GM11168 (cell line): ENCODE results near the gene VOPP1.
"Not testable (repeated sequence)": the region's sequence is repeated elsewhere in the genome, so short reads cannot be mapped to it uniquely, and the experiment has no call there.

ENCODE experiments used
- in situ Hi-C: fragments of 300-500 bp; cut with MboI; formaldehyde crosslinking; loops from one replicate; pipeline ENCODE4 v1.12.0; 2022; ENCODE audit warnings: low sequenced_read_pairs; ENCODE audit not compliant: unreplicated experiment

VOPP1 gene, protein sequence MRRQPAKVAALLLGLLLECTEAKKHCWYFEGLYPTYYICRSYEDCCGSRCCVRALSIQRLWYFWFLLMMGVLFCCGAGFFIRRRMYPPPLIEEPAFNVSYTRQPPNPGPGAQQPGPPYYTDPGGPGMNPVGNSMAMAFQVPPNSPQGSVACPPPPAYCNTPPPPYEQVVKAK

DNA sequence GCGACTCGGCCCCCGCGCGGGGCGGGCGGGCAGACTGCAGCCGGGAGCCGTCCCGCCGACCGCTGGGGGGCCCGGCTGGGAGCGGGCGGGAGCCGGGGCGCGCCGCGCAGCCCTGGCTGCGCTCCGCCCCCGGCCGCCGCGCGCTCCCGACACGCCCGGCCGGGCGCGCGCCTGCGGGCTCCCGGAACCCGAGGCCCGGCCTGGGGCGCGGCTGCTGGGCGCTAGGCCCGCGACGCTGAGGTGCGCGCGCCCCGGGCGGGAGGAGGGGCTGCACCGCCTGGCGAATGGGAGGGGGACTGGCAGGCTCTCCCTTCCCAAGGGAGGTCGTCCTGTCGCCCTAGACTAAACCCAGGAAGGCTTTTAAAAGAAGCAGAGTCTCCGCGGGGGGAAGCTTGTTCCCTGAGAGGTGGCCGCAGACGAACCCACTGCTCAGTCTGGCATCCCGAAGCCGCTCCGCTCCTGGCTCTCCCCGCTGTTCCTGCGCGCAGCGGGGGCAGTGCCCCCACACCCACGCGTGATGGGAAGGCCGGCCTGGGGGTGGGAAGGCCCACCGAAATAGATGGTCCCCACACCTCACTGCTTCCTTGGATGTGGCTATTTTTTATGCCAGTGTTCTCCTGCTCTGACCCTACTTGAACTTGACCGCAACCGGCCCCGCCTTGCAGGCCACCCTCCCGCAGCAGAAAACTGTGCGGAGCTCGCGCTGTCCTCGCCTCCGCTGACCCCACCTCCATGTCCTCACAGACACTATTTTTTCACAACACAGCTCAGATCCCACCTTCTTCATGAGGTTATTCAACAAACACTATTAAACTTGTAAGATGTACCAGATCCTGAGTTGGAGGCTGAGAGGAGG is at the start of gene VOPP1:
Gene VOPP1 (minus strand): TSS at position 125 of the 856 bp plus-strand sequence. CDS start 178 bp downstream, outside the sequence.
- in situ Hi-C loops, result no loop called here

GRCh38 chr7:55618913-55619312 is 46.6 kb upstream of the VOPP1 start:
- in situ Hi-C loops, result no loop called here

- in situ Hi-C loops, result not testable (repeated sequence)
Observed at GRCh38 chr7:55614365-55615064, 42.2 kb upstream of the VOPP1 start.

DNA sequence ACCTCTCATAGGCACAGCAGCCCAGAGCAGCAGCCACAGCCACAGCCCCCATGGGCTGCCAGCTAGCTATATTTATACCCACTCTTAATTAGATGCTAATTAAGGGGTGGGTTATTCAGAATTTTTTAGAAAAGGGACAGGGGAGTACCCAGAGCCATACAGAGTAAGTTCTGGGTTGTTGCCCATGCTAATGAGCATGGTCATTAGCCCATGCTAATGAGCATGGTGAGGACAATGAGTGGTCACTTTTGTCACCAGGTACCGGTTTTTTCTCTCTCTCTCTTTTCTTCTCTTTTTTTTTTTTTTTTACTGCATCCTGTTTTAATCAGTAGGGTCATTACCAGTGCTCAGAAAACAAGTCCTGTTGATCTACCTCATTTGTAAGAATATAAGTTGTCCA is 37.4 kb upstream of the VOPP1 start:
- in situ Hi-C loops, result not testable (repeated sequence)

- in situ Hi-C loops, result not testable (repeated sequence)
Observed at GRCh38 chr7:55605661-55606060, 33.4 kb upstream of the VOPP1 start.

GRCh38 chr7:55597944-55598499 is 25.7 kb upstream of the VOPP1 start:
- in situ Hi-C loops, result loop anchor here (25.0 kb wide), 1 partner anchor 311 kb away; no protein-coding TSS in a partner anchor

DNA sequence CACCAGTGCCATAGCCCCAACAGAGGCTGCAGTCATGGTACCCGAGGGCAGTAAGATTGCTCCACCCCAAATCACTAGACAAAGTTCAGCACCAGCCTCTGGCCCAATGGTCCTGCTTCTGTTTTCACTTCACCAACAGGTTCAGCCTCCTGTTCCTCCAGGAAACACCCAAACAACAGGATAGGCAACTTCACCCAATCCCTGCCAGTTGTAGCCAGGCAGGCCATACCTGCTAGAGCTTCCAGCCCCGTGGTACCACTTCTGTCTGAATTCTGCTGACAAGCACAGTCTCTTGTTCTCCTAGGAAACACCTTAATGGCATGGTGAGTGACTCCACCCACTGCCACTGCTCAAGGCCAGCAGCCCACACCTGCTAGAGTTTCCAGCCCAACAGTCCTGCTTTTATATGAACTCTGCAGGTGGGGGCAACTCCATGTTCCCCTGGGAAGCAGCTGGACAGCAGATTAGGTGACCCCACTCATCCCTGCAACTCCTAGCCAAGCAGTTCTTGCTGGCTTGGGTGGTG is 25.0 kb upstream of the VOPP1 start:
- in situ Hi-C loops, result loop anchor here (25.0 kb wide), 1 partner anchor 310 kb away; no protein-coding TSS in a partner anchor

DNA sequence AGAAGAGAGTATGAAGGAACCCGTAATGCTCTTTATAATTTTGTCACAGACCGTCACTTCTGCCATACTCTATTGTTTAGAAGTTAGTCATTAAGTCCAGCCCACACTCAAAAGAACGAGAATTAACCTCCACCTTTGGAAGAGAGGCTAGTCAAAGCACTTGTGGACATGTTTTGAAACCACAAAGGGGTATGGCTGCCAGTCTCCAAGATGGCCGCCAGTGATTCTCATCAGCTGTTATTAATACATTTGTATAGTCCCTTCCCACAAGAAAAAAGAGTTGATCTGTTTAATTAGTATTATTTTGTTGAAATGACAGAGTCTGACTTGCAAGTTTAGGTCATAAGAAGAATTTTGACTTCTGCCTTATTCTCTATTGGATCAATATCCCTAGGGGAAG is 23.2 kb upstream of the VOPP1 start:
- in situ Hi-C loops, result loop anchor here (25.0 kb wide), 1 partner anchor 308 kb away; no protein-coding TSS in a partner anchor

GRCh38 chr7:55594870-55595269 is 22.6 kb upstream of the VOPP1 start:
- in situ Hi-C loops, result loop anchor here (25.0 kb wide), 1 partner anchor 308 kb away; no protein-coding TSS in a partner anchor

- in situ Hi-C loops, result loop anchor here (25.0 kb wide), 1 partner anchor 307 kb away; no protein-coding TSS in a partner anchor
Observed at GRCh38 chr7:55594414-55594813, 22.1 kb upstream of the VOPP1 start.

DNA sequence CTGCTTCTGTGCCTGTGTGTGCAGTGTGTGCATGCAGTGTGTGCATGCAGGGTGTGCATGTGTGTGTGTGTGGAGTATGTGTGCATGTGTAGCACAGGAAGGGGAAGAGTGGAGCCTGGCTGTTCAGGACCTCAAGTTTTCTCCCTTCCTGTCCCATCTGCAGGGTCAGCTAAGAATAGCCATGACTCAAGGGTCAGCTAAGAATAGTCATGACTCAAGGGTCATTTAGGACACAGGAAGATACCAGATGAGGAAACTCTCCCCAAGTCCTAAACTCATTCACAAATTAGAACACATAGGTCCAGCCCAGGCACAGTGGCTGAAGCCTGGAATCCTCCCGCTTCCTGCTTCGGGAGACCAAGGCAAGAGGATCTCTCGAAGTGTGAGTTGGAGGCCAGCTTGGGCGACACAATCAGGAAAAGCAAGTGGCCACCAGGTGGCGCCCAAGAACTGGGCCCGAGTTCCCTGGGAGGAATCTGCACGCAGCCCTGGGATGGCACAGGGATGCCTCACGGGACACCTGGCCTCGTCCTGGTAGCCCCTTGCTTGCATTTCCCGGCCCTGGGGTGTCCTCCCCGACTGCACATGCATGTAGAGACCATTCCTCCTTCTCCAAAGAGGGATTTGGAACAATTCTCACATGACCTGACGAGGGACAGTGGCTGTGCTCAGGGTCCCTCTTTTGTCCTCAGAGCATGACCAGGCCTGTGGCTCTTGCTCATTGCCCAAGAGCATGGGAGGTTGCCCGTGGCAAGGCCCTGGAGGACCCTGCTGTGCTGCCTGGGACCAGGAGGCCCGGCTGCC is 21.4 kb upstream of the VOPP1 start:
- in situ Hi-C loops, result loop anchor here (25.0 kb wide), 1 partner anchor 306 kb away; no protein-coding TSS in a partner anchor

- in situ Hi-C loops, result loop anchor here (25.0 kb wide), 1 partner anchor 306 kb away; no protein-coding TSS in a partner anchor
Observed at GRCh38 chr7:55593172-55593514, 20.8 kb upstream of the VOPP1 start.

GRCh38 chr7:55592492-55592891 is 20.2 kb upstream of the VOPP1 start:
- in situ Hi-C loops, result loop anchor here (25.0 kb wide), 1 partner anchor 305 kb away; no protein-coding TSS in a partner anchor

DNA sequence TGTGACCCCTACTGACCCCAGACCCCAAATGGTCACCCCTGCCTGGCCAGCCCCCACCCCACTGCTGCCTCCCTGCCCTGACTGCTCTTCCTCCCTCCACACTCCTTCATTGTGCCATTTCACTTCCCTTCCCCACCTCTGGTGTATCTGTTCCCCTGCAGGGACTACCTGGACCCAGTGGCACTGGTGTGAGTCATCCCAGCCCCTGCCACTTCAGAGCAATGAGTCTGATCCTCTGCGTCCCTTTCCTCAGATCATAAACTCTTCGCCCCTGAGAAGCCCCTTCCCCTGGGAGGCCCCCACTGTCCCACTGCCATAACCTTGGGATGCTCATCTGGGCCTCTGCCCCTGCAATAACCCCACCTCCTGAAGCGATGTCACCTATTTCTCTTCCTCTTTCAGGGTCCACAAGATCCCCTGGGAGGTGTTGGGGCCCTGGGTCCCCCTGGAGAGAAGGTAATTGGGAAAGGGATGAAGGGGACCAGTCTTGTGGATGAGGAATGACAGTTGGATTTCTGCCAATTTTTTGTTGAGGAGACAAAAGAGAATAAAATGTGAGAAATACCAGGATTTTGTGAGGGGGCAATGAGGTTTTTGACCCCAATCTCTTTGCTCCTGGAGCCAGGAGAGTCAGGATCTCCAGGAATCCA is 19.1 kb upstream of the VOPP1 start:
- in situ Hi-C loops, result loop anchor here (25.0 kb wide), 1 partner anchor 304 kb away; no protein-coding TSS in a partner anchor

GRCh38 chr7:55590517-55591281 is 18.4 kb upstream of the VOPP1 start:
- in situ Hi-C loops, result loop anchor here (25.0 kb wide), 1 partner anchor 303 kb away; no protein-coding TSS in a partner anchor

GRCh38 chr7:55589905-55590304 is 17.6 kb upstream of the VOPP1 start:
- in situ Hi-C loops, result loop anchor here (25.0 kb wide), 1 partner anchor 303 kb away; no protein-coding TSS in a partner anchor

- in situ Hi-C loops, result loop anchor here (25.0 kb wide), 1 partner anchor 302 kb away; no protein-coding TSS in a partner anchor
Observed at GRCh38 chr7:55588976-55589604, 16.8 kb upstream of the VOPP1 start.
